PC-3 (cell line): ENCODE data around the gene TBC1D16.

Experiments
- CTCF ChIP-seq: fragments of 300-600 bp; sonication (generic); conservative IDR thresholded peaks from 2 replicates; pipeline ENCODE4 v1.5.1; 2017; ENCODE audit warnings: antibody characterized with exemption, low read depth, mild to moderate bottlenecking, low read length
- EZH2 ChIP-seq: fragments of 300-600 bp; sonication (generic); IDR thresholded peaks from one replicate; pipeline ENCODE4 v1.6.1; 2017; ENCODE audit warnings: antibody characterized with exemption, mild to moderate bottlenecking, low read length; ENCODE audit not compliant: unreplicated experiment
- EZH2phosphoT487 ChIP-seq: fragments of 300-600 bp; sonication (generic); IDR thresholded peaks from 2 replicates; pipeline ENCODE4 v1.6.1; 2018; ENCODE audit warnings: mild to moderate bottlenecking, antibody characterized with exemption, low read length, borderline replicate concordance

GRCh38 chr17:80021600-80021999 is 14.1 kb downstream of the TBC1D16 start:
- no peak for TF ChIP-seq CTCF
- TF ChIP-seq EZH2: no peak
- TF ChIP-seq EZH2phosphoT487: no peak
